Pancreas (tissue), 10 donors: ENCODE measurements around the gene CCDC15. TPM values are rescaled to one million over a fixed set of nuclear protein-coding genes. Genes with fewer than 3 reads are reported as not detected.

Source experiments
- ATAC-seq, 4 donors: fragments of 200-7000 bp; cut with Tn5 transposase; one replicate each; pipeline versions ENCODE4 v1.8.0 to v1.9.1; 2020; ENCODE audit warnings: mild to moderate bottlenecking in 4 of 4, moderate library complexity in 4 of 4
- DNase-seq, 6 donors: peaks; one replicate each; pipeline ENCODE4 v3.0.0-alpha.2; 2020
- FAIRE-seq: peaks from 2 replicates; lab custom pipeline; 2012; peaks lifted over from hg19 to GRCh38; lab: Jason Lieb, UNC
- H3K27ac ChIP-seq, 4 donors: fragments of 200-600 bp; sonication (generic); 1 replicate in 3 of 4; 2 replicates in 1 of 4; pipeline versions ENCODE4 v1.5.0 to v1.8.0; 2020
- H3K27me3 ChIP-seq, 4 donors: fragments of 200-600 bp; one replicate each; pipeline ENCODE4 v1.8.0; 2021
- H3K36me3 ChIP-seq, 3 donors: fragments of 200-600 bp; sonication (generic) in 1 of 3; one replicate each; pipeline versions ENCODE4 v1.5.0 to v1.8.0; 2020 to 2021
- H3K4me1 ChIP-seq, 3 donors: fragments of 200-600 bp; one replicate each; pipeline ENCODE4 v1.8.0; 2021
- H3K4me3 ChIP-seq, 4 donors: fragments of 200-600 bp; sonication (generic) in 2 of 4; one replicate each; pipeline versions ENCODE4 v1.5.0 to v1.8.0; 2020 to 2021
- H3K9me3 ChIP-seq, 4 donors: fragments of 200-600 bp; one replicate each; pipeline ENCODE4 v1.8.0; 2021
- CTCF ChIP-seq, 4 donors: fragments of 200-600 bp; sonication (generic) in 3 of 4; IDR thresholded peaks; one replicate each; pipeline versions ENCODE4 v1.5.0 to v1.8.0; 2021; ENCODE audit warnings: antibody characterized with exemption in 4 of 4
- WGBS, 2 donors: extraction: QIAGEN DNeasy Blood & Tissue Kit; methylation state at CpG; one replicate each; pipeline ENCODE4 v1.1.7; 2013; 5-methylcytosine and 5-hydroxymethylcytosine counted together
- intact Hi-C, 3 donors: fragments of 100-400 bp; cut with DNase I; formaldehyde crosslinking; loops; one replicate each; pipeline versions ENCODE4 v1.11.1 to v1.14.2; 2022
- polyA plus RNA-seq, 2 donors: library from polyadenylated mRNA; stranded (reverse); fragments of 200-250 nt; gene quantifications; one replicate each; pipeline ENCODE4 v1.2.3, GENCODE V29; 2013
- total RNA-seq, 6 donors: library from RNA; stranded (reverse); fragmentation: NEBNext Ultra II Directional in 4 of 6; extraction: Animal tissue kit (Norgen Biotek cat#: 25700) in 4 of 6; gene quantifications; one replicate each; pipeline versions ENCODE4 v1.2.1 to v1.2.4, GENCODE V29; 2021 to 2023
- donor health status: healthy with polysubstance abuse.
- donor health status: DM: no; HTN: no; CAD: no; lungs with moderate emphysema.
- donor health status: DM: no; HTN: no; CAD: no.
- donor health status: control.
- donor health status: control.
- donor health status: Bipolar disorder and iron deficiency.
- donor health status: DM: yes; HTN: yes; CAD: no.
- donor health status: DM: no; HTN: no; CAD: no.
- donor health status: DM: no; HTN: no; CAD: no.
- donor health status: DM: yes; HTN: yes; CAD: no.

CCDC15 gene
- total and polyA plus RNA-seq, 8 donors: 0.23 to 1.4 (median 0.73) TPM

- no peak for ATAC-seq
- Histone ChIP-seq H3K9me3 (no peaks in the 10 kb centered on the region), H3K4me3 (no peak within 1 kb of the TSS), H3K27ac (no peak within 1 kb of the TSS), H3K27me3 (peaks cover 0 to 4% (median 0%) of the 10 kb centered on the region in 4 donors), H3K4me1 (no peaks in the 10 kb centered on the region), H3K36me3 (no peaks in the 10 kb centered on the region)
- intact Hi-C loops: no loop called here
- TF ChIP-seq CTCF (IDR thresholded peaks at IDR 0.05): no peak
- no peak for DNase-seq
- WGBS, 2 donors: 41 to 56% methylated on average over 3 of the region's 3 CpGs
- FAIRE-seq: no peak
These were observed 35.1 kb upstream of the CCDC15 start, which contains the start of gene HEPN1 for GRCh38 chr11:124918950-124919349. HEPN1 (plus strand) TSS chr11:124919250.

- H3K27ac ChIP-seq: no peak overlapping the region
- intact Hi-C loops: no loop called here
- TF ChIP-seq CTCF (IDR thresholded peaks at IDR 0.05): no peak
- H3K4me1 ChIP-seq: no peaks in the 10 kb centered on the region
- 96 to 100% methylated on average over 2 of the region's 2 CpGs for WGBS, 2 donors
- H3K9me3 ChIP-seq: no peaks in the 10 kb centered on the region
- peaks cover 0 to 4% (median 0%) of the 10 kb centered on the region in 4 donors for H3K27me3 ChIP-seq
- FAIRE-seq (no peak), DNase-seq (no peak), ATAC-seq (no peak)
- H3K36me3 ChIP-seq: no peaks in the 10 kb centered on the region
- no peak overlapping the region for H3K4me3 ChIP-seq
These were observed 34.1 kb upstream of the CCDC15 start for GRCh38 chr11:124919898-124920297.

- no peak overlapping the region for H3K27ac ChIP-seq
- intact Hi-C loops: no loop called here
- no peaks in the 10 kb centered on the region for H3K9me3 ChIP-seq
- H3K4me1 ChIP-seq: no peaks in the 10 kb centered on the region
- H3K36me3 ChIP-seq: no peaks in the 10 kb centered on the region
- DNase-seq (no peak), ATAC-seq (no peak), FAIRE-seq (no peak)
- 90 to 95% methylated on average over 5 of the region's 5 CpGs for WGBS, 2 donors
- H3K4me3 ChIP-seq: peak overlapping the region in 1 of 4 donors; percentile 44
- no peak for TF ChIP-seq CTCF (IDR thresholded peaks at IDR 0.05)
- peaks cover 0 to 4% (median 0%) of the 10 kb centered on the region in 4 donors for H3K27me3 ChIP-seq
These were observed 33.6 kb upstream of the CCDC15 start for GRCh38 chr11:124920356-124920755.

GRCh38 chr11:124920870-124921609 lies 33.0 kb upstream of the CCDC15 start:
- Histone ChIP-seq H3K27ac (no peak overlapping the region), H3K4me1 (no peaks in the 10 kb centered on the region), H3K27me3 (peaks cover 0 to 4% (median 0%) of the 10 kb centered on the region in 4 donors), H3K36me3 (no peaks in the 10 kb centered on the region), H3K4me3 (peak overlapping the region in 3 of 4 donors; percentile 23 to 44 (median 26)), H3K9me3 (no peaks in the 10 kb centered on the region)
- intact Hi-C loops: no loop called here
- ATAC-seq (peak; percentile 50 to 87 (median 71)), FAIRE-seq (no peak), DNase-seq (peak; percentile 37 to 81 (median 56))
- 7 to 9% methylated on average over 68 to 82 of the region's 82 CpGs for WGBS, 2 donors
- no peak for TF ChIP-seq CTCF (IDR thresholded peaks at IDR 0.05)

GRCh38 chr11:124922831-124923230 lies 31.2 kb upstream of the CCDC15 start:
- Histone ChIP-seq H3K9me3 (no peaks in the 10 kb centered on the region), H3K4me1 (no peaks in the 10 kb centered on the region), H3K27ac (no peak overlapping the region), H3K4me3 (no peak overlapping the region), H3K36me3 (no peaks in the 10 kb centered on the region), H3K27me3 (peaks cover 0 to 4% (median 0%) of the 10 kb centered on the region in 4 donors)
- no peak for TF ChIP-seq CTCF (IDR thresholded peaks at IDR 0.05)
- DNase-seq (no peak), ATAC-seq (no peak), FAIRE-seq (no peak)
- intact Hi-C loops: no loop called here
- WGBS, 2 donors: 77 to 87% methylated on average over 4 of the region's 4 CpGs
